ENCODE measurements around the gene RHBG. TPM values are rescaled to one million over a fixed set of nuclear protein-coding genes. Genes with fewer than 3 reads are reported as not detected.

RHBG gene
- total RNA-seq, 1 donor: not detected

Small RNAs within 50 kb of the gene (small RNA-seq; reads per million reads assigned to genes)
- gene MIR9-1: not detected

Other genes with a start within 250 kb of the RHBG start
- gene SEMA4A, start 215.6 kb upstream of the RHBG start, total RNA-seq: 0.43 and 0.64 TPM in 2 replicates
- 17.1 and 18.6 TPM in 2 replicates for gene SLC25A44, start 175.1 kb upstream of the RHBG start, total RNA-seq
- gene PMF1, start 156.2 kb upstream of the RHBG start, total RNA-seq: 30.2 and 50.9 TPM in 2 replicates
- not detected in 2 replicates for gene BGLAP, start 127.0 kb upstream of the RHBG start, total RNA-seq
- gene PAQR6, start 121.2 kb upstream of the RHBG start, total RNA-seq: 0.43 and 0.64 TPM in 2 replicates
- 52.2 and 63.5 TPM in 2 replicates for gene SMG5, start 86.4 kb upstream of the RHBG start, total RNA-seq
- gene TMEM79, start 84.9 kb upstream of the RHBG start, total RNA-seq: 0.86 and 1.3 TPM in 2 replicates
- gene GLMP, start 73.5 kb upstream of the RHBG start, total RNA-seq: 55.3 and 55.4 TPM in 2 replicates
- gene VHLL, start 69.9 kb upstream of the RHBG start, total RNA-seq: 0.32 TPM in 1 of 2 replicates, not detected in the other
- gene CCT3, start 30.9 kb upstream of the RHBG start, total RNA-seq: 268 and 431 TPM in 2 replicates
- not detected in 2 replicates for gene TSACC, start 30.7 kb upstream of the RHBG start, total RNA-seq
- 10.0 and 10.8 TPM in 2 replicates for gene MEF2D, start 131.6 kb downstream of the RHBG start, total RNA-seq
- 20.9 and 24.2 TPM in 2 replicates for gene IQGAP3, start 203.4 kb downstream of the RHBG start, total RNA-seq
- gene TTC24, start 210.5 kb downstream of the RHBG start, total RNA-seq: not detected in 2 replicates
- gene NAXE, start 222.6 kb downstream of the RHBG start, total RNA-seq: 67.8 and 74.4 TPM in 2 replicates
- 15.1 and 24.2 TPM in 2 replicates for gene GPATCH4, start 232.3 kb downstream of the RHBG start, total RNA-seq